BJ (cell line): ENCODE data around the gene ATP5PB. TPM values are rescaled to one million over a fixed set of nuclear protein-coding genes. Genes with fewer than 3 reads are reported as not detected.

ENCODE experiments used
- CTCF ChIA-PET: fragments of 350-600 bp; formaldehyde crosslinking; extraction: SDS; loops from one replicate; lab custom pipeline; 2021; ENCODE audit warnings: antibody characterized with exemption, inconsistent platforms; lab: Yijun Ruan, JAX
- POLR2A ChIA-PET: fragments of 300-600 bp; sonication (Branson Sonifier 250); formaldehyde crosslinking; extraction: SDS; loops from one replicate; lab custom pipeline; 2021; ENCODE audit warnings: antibody characterized with exemption; lab: Charles Lee
- DNase-seq: peaks from one replicate; pipeline ENCODE4 v3.0.0-alpha.2; 2011; ENCODE audit warnings: low read depth
- H3K27me3 ChIP-seq: 2 replicates; pipeline ENCODE4 v1.6.0; 2011; ENCODE audit warnings: low read length; ENCODE audit not compliant: control insufficient read depth, insufficient read depth
- H3K36me3 ChIP-seq: 2 replicates; pipeline ENCODE4 v1.5.1; 2011; ENCODE audit warnings: low read length; ENCODE audit not compliant: control insufficient read depth, insufficient read depth
- H3K4me3 ChIP-seq: 2 replicates; pipeline ENCODE4 v1.5.1; 2011; ENCODE audit warnings: low read depth, mild to moderate bottlenecking, control low read depth, low read length
- polyA minus RNA-seq: library from RNA; depleted of rRNA, polyadenylated mRNA; stranded (reverse); fragments of >200 nt; gene quantifications from 2 replicates; pipeline ENCODE4 v1.2.3, GENCODE V29; 2011; rRNA and poly(A)+ RNA removed
- polyA plus RNA-seq: library from polyadenylated mRNA; depleted of rRNA; stranded (reverse); fragments of >200 nt; gene quantifications from 2 replicates; pipeline ENCODE4 v1.2.3, GENCODE V29; 2011; rRNA removed
- TF ChIP-seq, protein P1 (sequence below): IDR thresholded peaks from 2 replicates; pipeline ENCODE4 v1.5.1; 2011; ENCODE audit warnings: low read depth, mild to moderate bottlenecking, control low read depth, inconsistent platforms, low read length, moderate library complexity; ENCODE audit not compliant: insufficient read depth

Gene ATP5PB, protein sequence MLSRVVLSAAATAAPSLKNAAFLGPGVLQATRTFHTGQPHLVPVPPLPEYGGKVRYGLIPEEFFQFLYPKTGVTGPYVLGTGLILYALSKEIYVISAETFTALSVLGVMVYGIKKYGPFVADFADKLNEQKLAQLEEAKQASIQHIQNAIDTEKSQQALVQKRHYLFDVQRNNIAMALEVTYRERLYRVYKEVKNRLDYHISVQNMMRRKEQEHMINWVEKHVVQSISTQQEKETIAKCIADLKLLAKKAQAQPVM
- polyA plus RNA-seq (224 and 328 TPM in 2 replicates), polyA minus RNA-seq (59.5 and 118 TPM in 2 replicates)

DNA sequence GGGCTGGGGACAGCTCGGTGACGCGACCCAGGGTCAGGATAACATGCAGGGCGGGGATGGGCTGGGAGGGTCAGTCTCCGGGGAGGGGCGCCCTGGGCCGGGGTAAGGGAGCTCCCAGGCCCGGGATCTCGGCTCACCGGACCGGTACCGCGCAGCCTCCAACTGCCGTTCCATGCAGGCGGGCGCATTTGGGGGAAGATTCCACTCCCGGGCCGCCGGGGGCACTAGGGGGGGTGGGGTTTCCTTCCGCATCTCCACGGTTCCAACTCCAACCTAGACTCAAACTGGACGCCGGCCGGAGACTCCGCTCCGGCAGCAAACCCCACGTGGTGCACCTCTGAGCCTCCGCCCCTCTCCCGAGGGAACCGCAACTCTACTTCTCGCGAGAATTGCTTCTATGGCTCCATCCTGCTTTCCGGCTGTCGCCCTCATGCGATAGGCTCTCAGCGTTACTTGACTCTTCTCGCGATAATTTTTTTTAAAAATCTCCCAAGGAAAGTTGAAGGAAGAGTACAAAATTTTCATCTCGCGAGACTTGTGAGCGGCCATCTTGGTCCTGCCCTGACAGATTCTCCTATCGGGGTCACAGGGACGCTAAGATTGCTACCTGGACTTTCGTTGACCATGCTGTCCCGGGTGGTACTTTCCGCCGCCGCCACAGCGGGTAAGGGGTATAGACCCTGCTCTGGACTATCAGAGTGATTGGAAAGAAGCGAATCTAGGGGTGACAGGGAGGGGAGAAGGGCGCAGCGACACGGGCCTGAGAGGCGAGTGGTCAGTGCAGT is at the start of gene ATP5PB, which contains the start of gene WDR77:
Gene ATP5PB, plus strand, starts transcription at position 547 of the 785 bp plus-strand sequence. Its CDS starts 78 bp downstream, at position 625.
Gene WDR77, minus strand, starts transcription at position 339 of the 785 bp plus-strand sequence. Its CDS starts 87 bp downstream, at position 252.
- Histone ChIP-seq H3K4me3 (peak within 1 kb of the TSS; percentile 75), H3K36me3 (no peaks in the 10 kb centered on the region), H3K27me3 (no peaks in the 10 kb centered on the region)
- TF ChIP-seq, protein P1, sequence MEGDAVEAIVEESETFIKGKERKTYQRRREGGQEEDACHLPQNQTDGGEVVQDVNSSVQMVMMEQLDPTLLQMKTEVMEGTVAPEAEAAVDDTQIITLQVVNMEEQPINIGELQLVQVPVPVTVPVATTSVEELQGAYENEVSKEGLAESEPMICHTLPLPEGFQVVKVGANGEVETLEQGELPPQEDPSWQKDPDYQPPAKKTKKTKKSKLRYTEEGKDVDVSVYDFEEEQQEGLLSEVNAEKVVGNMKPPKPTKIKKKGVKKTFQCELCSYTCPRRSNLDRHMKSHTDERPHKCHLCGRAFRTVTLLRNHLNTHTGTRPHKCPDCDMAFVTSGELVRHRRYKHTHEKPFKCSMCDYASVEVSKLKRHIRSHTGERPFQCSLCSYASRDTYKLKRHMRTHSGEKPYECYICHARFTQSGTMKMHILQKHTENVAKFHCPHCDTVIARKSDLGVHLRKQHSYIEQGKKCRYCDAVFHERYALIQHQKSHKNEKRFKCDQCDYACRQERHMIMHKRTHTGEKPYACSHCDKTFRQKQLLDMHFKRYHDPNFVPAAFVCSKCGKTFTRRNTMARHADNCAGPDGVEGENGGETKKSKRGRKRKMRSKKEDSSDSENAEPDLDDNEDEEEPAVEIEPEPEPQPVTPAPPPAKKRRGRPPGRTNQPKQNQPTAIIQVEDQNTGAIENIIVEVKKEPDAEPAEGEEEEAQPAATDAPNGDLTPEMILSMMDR = no peak
- ChIA-PET POLR2A (interaction anchor here (0.6 kb wide), 1 partner anchor 49 kb away, joined by 8 read pairs; no protein-coding TSS in a partner anchor), CTCF (interaction anchor here (1.3 to 1.8 kb wide), 2 partner anchors 9 to 49 kb away, joined by 3 to 8 read pairs; no protein-coding TSS in a partner anchor)
- peak; percentile 98 for DNase-seq

DNA sequence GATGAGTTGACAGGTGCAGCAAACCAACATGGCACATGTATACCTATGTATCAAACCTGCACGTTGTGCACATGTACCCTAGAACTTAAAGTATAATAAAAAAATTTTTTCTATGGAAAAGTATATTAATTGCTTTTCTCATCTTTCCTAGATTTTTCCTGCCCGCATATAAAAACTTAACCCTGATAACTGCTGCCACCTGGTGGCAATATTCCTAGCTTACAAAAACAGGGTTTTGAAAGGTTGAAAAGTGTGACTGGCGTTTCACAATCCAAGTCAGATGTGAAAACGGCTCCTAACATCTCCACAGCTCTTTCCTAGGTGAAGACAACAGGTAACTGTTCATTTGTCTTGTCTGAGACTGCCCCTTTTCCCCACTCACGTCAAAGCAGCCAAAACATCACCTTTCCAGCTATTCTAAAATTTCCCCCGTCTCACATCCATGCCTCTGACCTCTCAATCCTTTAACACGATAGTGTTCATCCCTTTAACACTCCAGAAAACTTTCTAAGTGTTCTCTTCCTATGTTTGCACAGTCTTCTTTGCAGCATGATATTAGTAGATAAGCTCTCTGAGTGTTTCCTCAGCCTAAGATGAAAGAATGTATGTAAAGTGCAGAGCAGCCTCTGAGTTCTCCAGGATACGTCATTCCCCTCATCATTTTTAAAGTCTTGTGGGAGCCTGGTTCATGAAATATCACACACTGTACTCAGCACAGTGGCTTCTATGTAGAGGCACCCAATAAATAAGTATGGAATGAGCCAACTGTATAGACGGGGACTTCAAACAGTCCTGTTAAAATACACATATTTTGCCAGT is 49.3 kb upstream of the ATP5PB start:
- Histone ChIP-seq H3K27me3 (0 out of 2 replicates have a peak, but pooled peaks cover 2% of the 10 kb centered on the region), H3K4me3 (no peak overlapping the region), H3K36me3 (no peaks in the 10 kb centered on the region)
- DNase-seq = no peak
- POLR2A ChIA-PET = no interaction called here
- CTCF ChIA-PET = interaction anchor here (0.7 to 3.9 kb wide), 23 partner anchors 9 to 370 kb away, joined by 3 to 33 read pairs (median 4); partner anchors contain the start of gene ATP5PB
- TF ChIP-seq, protein P1 = peak; percentile 68

DNA sequence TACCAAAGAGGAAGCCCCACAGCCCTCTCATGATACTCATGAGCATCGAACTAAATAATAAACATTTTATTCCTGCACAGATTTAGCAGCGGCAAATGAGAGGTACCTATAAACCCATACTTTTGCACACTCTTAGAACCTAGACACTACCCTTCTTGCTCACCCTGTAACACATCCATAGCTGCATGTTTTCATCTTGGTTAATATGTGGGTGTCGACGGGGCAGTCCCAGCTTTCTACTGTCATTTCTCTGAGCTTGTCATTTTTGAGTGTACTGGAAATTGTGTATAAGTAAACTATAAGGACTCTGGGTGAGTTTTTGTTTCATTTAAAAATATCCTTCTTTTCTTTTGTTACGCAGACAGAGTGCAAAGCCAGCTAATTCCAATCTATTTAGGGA is 47.2 kb upstream of the ATP5PB start:
- H3K4me3 ChIP-seq = no peak overlapping the region
- DNase-seq = no peak
- ChIA-PET CTCF (interaction anchor here (1.1 to 3.9 kb wide), 7 partner anchors 11 to 372 kb away, joined by 3 to 33 read pairs (median 5); no protein-coding TSS in a partner anchor), POLR2A (no interaction called here)
- H3K36me3 ChIP-seq = no peaks in the 10 kb centered on the region
- TF ChIP-seq, protein P1 = no peak
- H3K27me3 ChIP-seq = 0 out of 2 replicates have a peak, but pooled peaks cover 2% of the 10 kb centered on the region

DNA sequence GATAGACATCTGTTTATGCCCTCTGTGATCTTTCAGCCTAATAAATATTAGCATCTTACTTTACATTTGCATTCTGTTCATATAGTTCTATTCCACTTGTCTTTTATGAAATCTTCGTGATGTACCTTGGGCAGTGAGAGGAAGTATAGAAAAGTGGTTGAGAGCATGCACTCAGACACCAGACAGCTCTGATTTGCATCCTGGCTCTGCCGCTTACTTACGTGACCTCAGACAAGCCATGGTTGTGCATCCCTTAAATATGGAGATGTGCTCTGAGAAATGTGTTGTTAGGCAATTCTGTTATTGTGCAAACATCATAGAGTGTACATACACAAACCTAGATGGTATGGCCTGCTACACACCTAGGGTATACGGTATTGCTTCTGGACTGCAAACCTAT is 44.7 kb upstream of the ATP5PB start:
- ChIA-PET POLR2A (no interaction called here), CTCF (interaction anchor here (1.3 kb wide), 1 partner anchor 34 kb away, joined by 3 read pairs; no protein-coding TSS in a partner anchor)
- TF ChIP-seq, protein P1 = no peak

More for the DNA sequence above, 44.7 kb upstream of the ATP5PB start:
- no peak for DNase-seq
- Histone ChIP-seq H3K36me3 (no peaks in the 10 kb centered on the region), H3K4me3 (no peak overlapping the region), H3K27me3 (peaks cover 5% of the 10 kb centered on the region; the same call in 1 of the 2 replicates)
